SK-N-SH (cell line): ENCODE data around the gene MEGF8. TPM values are rescaled to one million over a fixed set of nuclear protein-coding genes. Genes with fewer than 3 reads are reported as not detected.

Experiments used
- CTCF ChIA-PET: fragments of 300-600, 350-600 bp; formaldehyde crosslinking; extraction: SDS; loops from one replicate; lab custom pipeline; 2021; lab: Yijun Ruan, JAX
- POLR2A ChIA-PET: fragments of 350-600 bp; sonication (Branson Sonifier 250); formaldehyde crosslinking; extraction: SDS; loops from one replicate; lab custom pipeline; 2020; ENCODE audit warnings: antibody characterized with exemption, inconsistent platforms; lab: Yijun Ruan, JAX
- DNase-seq: peaks from one replicate; pipeline ENCODE4 v3.0.0; 2012
- H2AFZ ChIP-seq: fragments of 200-600 bp; sonication (generic); 2 replicates; pipeline ENCODE4 v1.8.1; 2016; ENCODE audit warnings: antibody characterized with exemption, mild to moderate bottlenecking, low read depth
- H3F3A ChIP-seq: fragments of 200-600 bp; sonication (generic); replicated peaks from 2 replicates; pipeline ENCODE3; 2016; ENCODE audit warnings: antibody characterized with exemption, mild to moderate bottlenecking; ENCODE audit not compliant: insufficient read depth
- H3K27ac ChIP-seq, 2 experiments: fragments of 200-500 bp in 1 of 2; fragments of 200-600 bp in 1 of 2; sonication (Bioruptor generic) in 1 of 2; sonication (generic), shearing (Covaris generic) in 1 of 2; 2 replicates each; pipeline versions ENCODE4 v1.5.1 to v1.6.1; 2014 to 2016; ENCODE audit warnings: low read depth in 2 of 2, inconsistent platforms in 1 of 2, low read length in 1 of 2, mild to moderate bottlenecking in 1 of 2, mixed read lengths in 1 of 2
- H3K27me3 ChIP-seq: fragments of 200-600 bp; sonication (generic), shearing (Covaris generic); 2 replicates; pipeline ENCODE4 v1.6.1; 2016; ENCODE audit warnings: mixed run types; ENCODE audit not compliant: insufficient read depth
- H3K36me3 ChIP-seq, 2 experiments: fragments of 200-500 bp in 1 of 2; fragments of 200-600 bp in 1 of 2; sonication (Bioruptor generic) in 1 of 2; sonication (generic) in 1 of 2; replicated peaks in 1 of 2; 2 replicates each; pipeline versions ENCODE3 to v1.5.1; 2014 to 2016; ENCODE audit warnings: low read length in 1 of 2, mild to moderate bottlenecking in 1 of 2; ENCODE audit not compliant: insufficient read depth in 2 of 2, control insufficient read depth in 1 of 2
- H3K4me1 ChIP-seq, 2 experiments: fragments of 200-500 bp in 1 of 2; fragments of 200-600 bp in 1 of 2; sonication (Bioruptor generic) in 1 of 2; sonication (generic), shearing (Covaris generic) in 1 of 2; 2 replicates each; pipeline versions ENCODE4 v1.5.1 to v1.6.1; 2014 to 2016; ENCODE audit warnings: low read depth in 1 of 2, low read length in 1 of 2, mixed run types in 1 of 2; ENCODE audit not compliant: insufficient read depth in 2 of 2, control insufficient read depth in 1 of 2
- H3K4me2 ChIP-seq: fragments of 200-600 bp; sonication (generic), shearing (Covaris generic); 2 replicates; pipeline ENCODE4 v1.6.1; 2017; ENCODE audit warnings: mixed run types
- H3K4me3 ChIP-seq, 2 experiments: fragments of 200-500 bp in 1 of 2; fragments of 200-600 bp in 1 of 2; sonication (Bioruptor generic) in 1 of 2; sonication (generic), shearing (Covaris generic) in 1 of 2; 2 replicates each; pipeline versions ENCODE4 v1.5.1 to v1.8.1; 2014 to 2016; ENCODE audit warnings: low read depth in 2 of 2, inconsistent platforms in 1 of 2, low read length in 1 of 2, mild to moderate bottlenecking in 1 of 2, mixed read lengths in 1 of 2, moderate library complexity in 1 of 2
- H3K79me2 ChIP-seq: fragments of 200-600 bp; sonication (generic); 2 replicates; pipeline ENCODE4 v1.8.1; 2017; ENCODE audit warnings: mild to moderate bottlenecking; ENCODE audit not compliant: insufficient read depth
- H3K9ac ChIP-seq: fragments of 200-600 bp; sonication (generic); 2 replicates; pipeline ENCODE4 v1.6.1; 2017; ENCODE audit warnings: mixed run types
- H3K9me2 ChIP-seq: fragments of 200-600 bp; sonication (generic); 2 replicates; pipeline ENCODE4 v1.6.1; 2017; ENCODE audit warnings: mixed run types
- H3K9me3 ChIP-seq: fragments of 200-600 bp; sonication (generic); 2 replicates; pipeline ENCODE4 v1.6.1; 2017; ENCODE audit warnings: mixed run types, mild to moderate bottlenecking, moderate library complexity
- H4K20me1 ChIP-seq: fragments of 200-600 bp; sonication (generic); 2 replicates; pipeline ENCODE4 v1.6.1; 2017; ENCODE audit warnings: mild to moderate bottlenecking, mixed run types; ENCODE audit not compliant: insufficient read depth
- FOSL2 ChIP-seq: IDR thresholded peaks from 2 replicates; pipeline ENCODE4 v1.4.0; 2012; ENCODE audit warnings: low read depth, mild to moderate bottlenecking, moderate library complexity, borderline replicate concordance
- GATA2 ChIP-seq: sonication (generic); formaldehyde crosslinking; IDR thresholded peaks from 2 replicates; pipeline ENCODE4 v1.5.0; 2020; ENCODE audit warnings: mild to moderate bottlenecking, missing genetic modification reagents
- MEF2A ChIP-seq: IDR thresholded peaks from 2 replicates; pipeline ENCODE4 v1.4.0; 2012; ENCODE audit warnings: low read depth, borderline replicate concordance
- NRF1 ChIP-seq: IDR thresholded peaks from 2 replicates; pipeline ENCODE4 v1.6.1; 2012; ENCODE audit warnings: low read depth, mild to moderate bottlenecking, low read length
- RAD21 ChIP-seq: IDR thresholded peaks from 2 replicates; pipeline ENCODE4 v1.6.1; 2012; ENCODE audit warnings: mild to moderate bottlenecking, low read length
- RFX5 ChIP-seq: IDR thresholded peaks from 2 replicates; pipeline ENCODE4 v1.6.1; 2012; ENCODE audit warnings: mild to moderate bottlenecking, improper control_type of control experiment, low read length
- SMC3 ChIP-seq: IDR thresholded peaks from 2 replicates; pipeline ENCODE4 v1.6.1; 2012; ENCODE audit warnings: low read depth, low read length, improper control_type of control experiment
- TAF1 ChIP-seq: IDR thresholded peaks from 2 replicates; pipeline ENCODE4 v1.6.1; 2012; ENCODE audit warnings: low read depth, mild to moderate bottlenecking, low read length, moderate library complexity, borderline replicate concordance
- TCF12 ChIP-seq: IDR thresholded peaks from 2 replicates; pipeline ENCODE4 v1.4.0; 2012
- YY1 ChIP-seq: IDR thresholded peaks from 2 replicates; pipeline ENCODE4 v1.4.0; 2012; ENCODE audit warnings: low read depth, mild to moderate bottlenecking
- WGBS: methylation state at CpG from one replicate; pipeline ENCODE4 v1.1.6; 2017; ENCODE audit warnings: low lambda C conversion rate; 5-methylcytosine and 5-hydroxymethylcytosine counted together
- polyA plus RNA-seq, 3 experiments: library from polyadenylated mRNA; depleted of rRNA; stranded (reverse); fragments of >200 nt; gene quantifications; 2 replicates each; pipeline ENCODE4 v1.2.3, GENCODE V29; 2012
- TF ChIP-seq, protein P1 (sequence below): IDR thresholded peaks from 2 replicates; pipeline ENCODE4; 2012
- TF ChIP-seq, protein P2 (sequence below): fragments of 200-600 bp; sonication (generic); IDR thresholded peaks from 2 replicates; pipeline ENCODE4 v1.6.1; 2017; ENCODE audit warnings: antibody characterized with exemption, mild to moderate bottlenecking, moderate library complexity
- TF ChIP-seq, protein P3 (sequence below): IDR thresholded peaks from 2 replicates; pipeline ENCODE4 v1.4.0; 2012; ENCODE audit warnings: low read depth, borderline replicate concordance
- TF ChIP-seq, protein P4 (sequence below): IDR thresholded peaks from 2 replicates; pipeline ENCODE4 v1.4.0; 2012; ENCODE audit warnings: low read depth, borderline replicate concordance

The MEGF8 gene
- polyA plus RNA-seq, 1 of the 3 experiments (the other 2 are of a cell fraction), result 19.1 TPM

DNA sequence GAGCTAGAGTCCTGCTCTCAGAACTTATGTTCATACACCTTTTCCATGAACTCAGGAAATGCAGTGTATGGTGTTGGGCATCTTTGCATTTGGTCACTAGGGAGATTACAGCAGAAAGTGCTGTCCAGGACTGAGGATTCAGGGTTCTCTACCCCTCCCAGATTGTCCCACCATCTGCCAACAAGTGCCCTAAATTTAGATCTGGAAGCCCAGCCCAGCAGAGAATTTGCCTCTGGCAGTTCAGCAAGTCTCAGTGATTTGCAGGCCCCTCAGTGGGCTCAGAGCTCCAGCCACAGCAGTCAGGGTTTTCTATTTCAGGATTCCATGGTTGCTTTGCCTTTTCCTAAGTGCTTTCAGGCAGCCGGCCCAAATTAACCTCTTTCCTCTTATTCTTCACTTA lies 41.2 kb downstream of the MEGF8 start:
- TF ChIP-seq TAF1 (no peak), YY1 (no peak), NRF1 (no peak), TCF12 (no peak)
- TF ChIP-seq, protein P1, sequence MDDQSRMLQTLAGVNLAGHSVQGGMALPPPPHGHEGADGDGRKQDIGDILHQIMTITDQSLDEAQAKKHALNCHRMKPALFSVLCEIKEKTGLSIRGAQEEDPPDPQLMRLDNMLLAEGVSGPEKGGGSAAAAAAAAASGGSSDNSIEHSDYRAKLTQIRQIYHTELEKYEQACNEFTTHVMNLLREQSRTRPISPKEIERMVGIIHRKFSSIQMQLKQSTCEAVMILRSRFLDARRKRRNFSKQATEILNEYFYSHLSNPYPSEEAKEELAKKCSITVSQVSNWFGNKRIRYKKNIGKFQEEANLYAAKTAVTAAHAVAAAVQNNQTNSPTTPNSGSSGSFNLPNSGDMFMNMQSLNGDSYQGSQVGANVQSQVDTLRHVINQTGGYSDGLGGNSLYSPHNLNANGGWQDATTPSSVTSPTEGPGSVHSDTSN, result no peak
- TF ChIP-seq, protein P2, sequence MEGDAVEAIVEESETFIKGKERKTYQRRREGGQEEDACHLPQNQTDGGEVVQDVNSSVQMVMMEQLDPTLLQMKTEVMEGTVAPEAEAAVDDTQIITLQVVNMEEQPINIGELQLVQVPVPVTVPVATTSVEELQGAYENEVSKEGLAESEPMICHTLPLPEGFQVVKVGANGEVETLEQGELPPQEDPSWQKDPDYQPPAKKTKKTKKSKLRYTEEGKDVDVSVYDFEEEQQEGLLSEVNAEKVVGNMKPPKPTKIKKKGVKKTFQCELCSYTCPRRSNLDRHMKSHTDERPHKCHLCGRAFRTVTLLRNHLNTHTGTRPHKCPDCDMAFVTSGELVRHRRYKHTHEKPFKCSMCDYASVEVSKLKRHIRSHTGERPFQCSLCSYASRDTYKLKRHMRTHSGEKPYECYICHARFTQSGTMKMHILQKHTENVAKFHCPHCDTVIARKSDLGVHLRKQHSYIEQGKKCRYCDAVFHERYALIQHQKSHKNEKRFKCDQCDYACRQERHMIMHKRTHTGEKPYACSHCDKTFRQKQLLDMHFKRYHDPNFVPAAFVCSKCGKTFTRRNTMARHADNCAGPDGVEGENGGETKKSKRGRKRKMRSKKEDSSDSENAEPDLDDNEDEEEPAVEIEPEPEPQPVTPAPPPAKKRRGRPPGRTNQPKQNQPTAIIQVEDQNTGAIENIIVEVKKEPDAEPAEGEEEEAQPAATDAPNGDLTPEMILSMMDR, result no peak
- TF ChIP-seq, protein P3, sequence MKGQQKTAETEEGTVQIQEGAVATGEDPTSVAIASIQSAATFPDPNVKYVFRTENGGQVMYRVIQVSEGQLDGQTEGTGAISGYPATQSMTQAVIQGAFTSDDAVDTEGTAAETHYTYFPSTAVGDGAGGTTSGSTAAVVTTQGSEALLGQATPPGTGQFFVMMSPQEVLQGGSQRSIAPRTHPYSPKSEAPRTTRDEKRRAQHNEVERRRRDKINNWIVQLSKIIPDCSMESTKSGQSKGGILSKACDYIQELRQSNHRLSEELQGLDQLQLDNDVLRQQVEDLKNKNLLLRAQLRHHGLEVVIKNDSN, result no peak
- H3K27me3 ChIP-seq, result no peaks in the 10 kb centered on the region
- no peaks in the 10 kb centered on the region; a peak in 1 of 4 replicates for H3K4me1 ChIP-seq
- peaks cover 10% of the 10 kb centered on the region in 2 experiments for H3K36me3 ChIP-seq
- H3K9me3 ChIP-seq, result no peaks in the 10 kb centered on the region
- H3K79me2 ChIP-seq, result no peaks in the 10 kb centered on the region
- no peaks in the 10 kb centered on the region for H4K20me1 ChIP-seq
- H2AFZ ChIP-seq, result no peak overlapping the region
- no peaks in the 10 kb centered on the region for H3K9me2 ChIP-seq
- ChIA-PET CTCF (no interaction called here), POLR2A (no interaction called here)
- H3K4me2 ChIP-seq, result no peak overlapping the region
- no peak overlapping the region for H3K4me3 ChIP-seq
- 89% methylated on average over 1 of the region's 1 CpG for WGBS
- H3K27ac ChIP-seq, result no peak overlapping the region
- no peaks in the 10 kb centered on the region for H3F3A ChIP-seq
- no peak for DNase-seq
- H3K9ac ChIP-seq, result no peak overlapping the region

DNA sequence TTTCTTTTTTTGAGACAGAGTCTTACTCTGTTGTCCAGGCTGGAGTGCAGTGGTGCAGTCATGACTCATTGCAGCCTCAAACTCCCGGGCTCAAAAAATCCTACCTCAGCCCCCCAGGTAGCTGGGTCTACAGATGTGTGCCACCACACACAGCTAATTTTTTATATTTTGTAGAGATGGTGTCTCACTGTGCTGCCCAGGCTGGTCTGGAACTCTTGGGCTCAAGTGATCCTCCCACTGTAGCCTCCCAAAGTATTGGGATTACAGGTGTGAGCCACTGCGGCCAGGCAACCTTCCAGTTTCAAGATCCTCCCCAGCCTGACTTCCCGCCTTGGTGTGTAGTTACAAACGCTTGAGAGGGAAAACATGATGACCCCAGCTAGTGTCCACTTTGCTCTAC lies 42.5 kb downstream of the MEGF8 start:
- H3K9ac ChIP-seq, result no peak overlapping the region
- WGBS, result 96% methylated on average over 4 of the region's 4 CpGs
- no peaks in the 10 kb centered on the region for H3K9me2 ChIP-seq
- H3K4me2 ChIP-seq, result no peak overlapping the region
- H3K36me3 ChIP-seq, result peaks cover 10% of the 10 kb centered on the region in 2 experiments
- no peaks in the 10 kb centered on the region for H3F3A ChIP-seq
- H3K79me2 ChIP-seq, result no peaks in the 10 kb centered on the region
- ChIA-PET POLR2A (no interaction called here), CTCF (no interaction called here)
- no peak overlapping the region for H3K4me3 ChIP-seq
- TF ChIP-seq FOSL2 (no peak), SMC3 (no peak), RFX5 (no peak), MEF2A (no peak), GATA2 (no peak), RAD21 (no peak)
- TF ChIP-seq, protein P4, sequence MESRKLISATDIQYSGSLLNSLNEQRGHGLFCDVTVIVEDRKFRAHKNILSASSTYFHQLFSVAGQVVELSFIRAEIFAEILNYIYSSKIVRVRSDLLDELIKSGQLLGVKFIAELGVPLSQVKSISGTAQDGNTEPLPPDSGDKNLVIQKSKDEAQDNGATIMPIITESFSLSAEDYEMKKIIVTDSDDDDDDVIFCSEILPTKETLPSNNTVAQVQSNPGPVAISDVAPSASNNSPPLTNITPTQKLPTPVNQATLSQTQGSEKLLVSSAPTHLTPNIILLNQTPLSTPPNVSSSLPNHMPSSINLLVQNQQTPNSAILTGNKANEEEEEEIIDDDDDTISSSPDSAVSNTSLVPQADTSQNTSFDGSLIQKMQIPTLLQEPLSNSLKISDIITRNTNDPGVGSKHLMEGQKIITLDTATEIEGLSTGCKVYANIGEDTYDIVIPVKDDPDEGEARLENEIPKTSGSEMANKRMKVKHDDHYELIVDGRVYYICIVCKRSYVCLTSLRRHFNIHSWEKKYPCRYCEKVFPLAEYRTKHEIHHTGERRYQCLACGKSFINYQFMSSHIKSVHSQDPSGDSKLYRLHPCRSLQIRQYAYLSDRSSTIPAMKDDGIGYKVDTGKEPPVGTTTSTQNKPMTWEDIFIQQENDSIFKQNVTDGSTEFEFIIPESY, result no peak
- H3K9me3 ChIP-seq, result no peaks in the 10 kb centered on the region
- DNase-seq, result no peak
- H2AFZ ChIP-seq, result no peak overlapping the region
- no peaks in the 10 kb centered on the region; a peak in 1 of 4 replicates for H3K4me1 ChIP-seq
- H4K20me1 ChIP-seq, result no peaks in the 10 kb centered on the region
- H3K27me3 ChIP-seq, result no peaks in the 10 kb centered on the region
- H3K27ac ChIP-seq, result no peak overlapping the region
